ENCODE data around the gene FGF4. TPM values are rescaled to one million over a fixed set of nuclear protein-coding genes. Genes with fewer than 3 reads are reported as not detected.

Gene FGF4
- total RNA-seq, 1 experiment from 2014 or later, result not detected

GRCh38 chr11:69820441-69820840, 45.3 kb upstream of the FGF4 start:
- Mint-ChIP-seq H3K27me3 (ENCODE audit: unreplicated experiment) (peaks cover 65% of the 10 kb centered on the region), H3K4me1 (ENCODE audit: low read depth, unreplicated experiment) (peaks cover 6% of the 10 kb centered on the region), H3K9me3 (ENCODE audit: low read depth, unreplicated experiment) (no peaks in the 10 kb centered on the region), H3K27ac (ENCODE audit: unreplicated experiment) (no peak overlapping the region), H3K36me3 (ENCODE audit: insufficient read depth, unreplicated experiment) (no peaks in the 10 kb centered on the region), H3K4me3 (ENCODE audit: low read depth, unreplicated experiment) (no peak overlapping the region)
- no peak for DNase-seq
- CTCF ChIA-PET, result interaction anchor here (0.6 kb wide), 1 partner anchor 569 kb away, joined by 3 read pairs; no protein-coding TSS in a partner anchor
- no peak for TF ChIP-seq CTCF (IDR thresholded peaks at IDR 0.05; ENCODE audit: unreplicated experiment)
- no TSS peak for BruUV-seq (replicated peaks)
- intact Hi-C loops (cut with micrococcal nuclease; ENCODE audit: unreplicated experiment), result no loop called here

GRCh38 chr11:69819541-69820070, 44.5 kb upstream of the FGF4 start:
- CTCF ChIA-PET, result no interaction called here
- no peak for TF ChIP-seq CTCF (IDR thresholded peaks at IDR 0.05; ENCODE audit: unreplicated experiment)
- DNase-seq, result no peak
- Mint-ChIP-seq H3K27ac (ENCODE audit: unreplicated experiment) (no peak overlapping the region), H3K4me3 (ENCODE audit: low read depth, unreplicated experiment) (no peak overlapping the region), H3K36me3 (ENCODE audit: insufficient read depth, unreplicated experiment) (no peaks in the 10 kb centered on the region), H3K27me3 (ENCODE audit: unreplicated experiment) (peaks cover 74% of the 10 kb centered on the region), H3K4me1 (ENCODE audit: low read depth, unreplicated experiment) (no peaks in the 10 kb centered on the region), H3K9me3 (ENCODE audit: low read depth, unreplicated experiment) (no peaks in the 10 kb centered on the region)
- intact Hi-C loops (cut with micrococcal nuclease; ENCODE audit: unreplicated experiment), result no loop called here
- no TSS peak for BruUV-seq (replicated peaks)

- no peak within 1 kb of the TSS for H3K27ac Mint-ChIP-seq (ENCODE audit: unreplicated experiment)
- CTCF ChIA-PET, result interaction anchor here (0.6 kb wide), 1 partner anchor 326 kb away, joined by 3 read pairs; no protein-coding TSS in a partner anchor
- H3K27me3 Mint-ChIP-seq (ENCODE audit: unreplicated experiment), result peaks cover 81% of the 10 kb centered on the region
- intact Hi-C loops (cut with micrococcal nuclease; ENCODE audit: unreplicated experiment), result no loop called here
- H3K4me1 Mint-ChIP-seq (ENCODE audit: low read depth, unreplicated experiment), result no peaks in the 10 kb centered on the region
- no peak for TF ChIP-seq CTCF (IDR thresholded peaks at IDR 0.05; ENCODE audit: unreplicated experiment)
- H3K9me3 Mint-ChIP-seq (ENCODE audit: low read depth, unreplicated experiment), result peaks cover 4% of the 10 kb centered on the region
- DNase-seq, result no peak
- H3K4me3 Mint-ChIP-seq (ENCODE audit: low read depth, unreplicated experiment), result no peak within 1 kb of the TSS
- H3K36me3 Mint-ChIP-seq (ENCODE audit: insufficient read depth, unreplicated experiment), result no peaks in the 10 kb centered on the region
- BruUV-seq (replicated peaks), result no TSS peak
These were observed 43.7 kb upstream of the FGF4 start, which contains the start of gene FGF3 for GRCh38 chr11:69818603-69819441. Gene FGF3 (minus strand): TSS chr11:69819416. CDS start chr11:69818933, 483 bp downstream.

GRCh38 chr11:69818231-69818602, 43.1 kb upstream of the FGF4 start:
- H3K27ac Mint-ChIP-seq (ENCODE audit: unreplicated experiment), result no peak overlapping the region
- peaks cover 5% of the 10 kb centered on the region for H3K9me3 Mint-ChIP-seq (ENCODE audit: low read depth, unreplicated experiment)
- DNase-seq, result no peak
- H3K4me1 Mint-ChIP-seq (ENCODE audit: low read depth, unreplicated experiment), result no peaks in the 10 kb centered on the region
- intact Hi-C loops (cut with micrococcal nuclease; ENCODE audit: unreplicated experiment), result no loop called here
- CTCF ChIA-PET, result interaction anchor here (0.6 to 0.7 kb wide), 2 partner anchors 15 to 325 kb away, joined by 3 read pairs; no protein-coding TSS in a partner anchor
- no peak for TF ChIP-seq CTCF (IDR thresholded peaks at IDR 0.05; ENCODE audit: unreplicated experiment)
- H3K27me3 Mint-ChIP-seq (ENCODE audit: unreplicated experiment), result peaks cover 81% of the 10 kb centered on the region
- H3K36me3 Mint-ChIP-seq (ENCODE audit: insufficient read depth, unreplicated experiment), result no peaks in the 10 kb centered on the region
- no TSS peak for BruUV-seq (replicated peaks)
- peak overlapping the region; percentile 57 for H3K4me3 Mint-ChIP-seq (ENCODE audit: low read depth, unreplicated experiment)
